Stimulated activated naive CD8-positive, alpha-beta T cell treated with anti-CD3 and anti-CD28 coated beads, Interleukin-15, Interleukin-2, amounts not matched to agents 100 U/mL and 50 U/mL, for 24 hours (primary cell): ENCODE measurements around the gene ATP11A.

Experiments used
- ATAC-seq: fragments of 150-1000 bp; cut with Tn5 transposase; one replicate; pipeline ENCODE4 v1.10.0; 2021
- DNase-seq: peaks from one replicate; pipeline ENCODE4 v3.0.0; 2021

ATP11A gene

DNA sequence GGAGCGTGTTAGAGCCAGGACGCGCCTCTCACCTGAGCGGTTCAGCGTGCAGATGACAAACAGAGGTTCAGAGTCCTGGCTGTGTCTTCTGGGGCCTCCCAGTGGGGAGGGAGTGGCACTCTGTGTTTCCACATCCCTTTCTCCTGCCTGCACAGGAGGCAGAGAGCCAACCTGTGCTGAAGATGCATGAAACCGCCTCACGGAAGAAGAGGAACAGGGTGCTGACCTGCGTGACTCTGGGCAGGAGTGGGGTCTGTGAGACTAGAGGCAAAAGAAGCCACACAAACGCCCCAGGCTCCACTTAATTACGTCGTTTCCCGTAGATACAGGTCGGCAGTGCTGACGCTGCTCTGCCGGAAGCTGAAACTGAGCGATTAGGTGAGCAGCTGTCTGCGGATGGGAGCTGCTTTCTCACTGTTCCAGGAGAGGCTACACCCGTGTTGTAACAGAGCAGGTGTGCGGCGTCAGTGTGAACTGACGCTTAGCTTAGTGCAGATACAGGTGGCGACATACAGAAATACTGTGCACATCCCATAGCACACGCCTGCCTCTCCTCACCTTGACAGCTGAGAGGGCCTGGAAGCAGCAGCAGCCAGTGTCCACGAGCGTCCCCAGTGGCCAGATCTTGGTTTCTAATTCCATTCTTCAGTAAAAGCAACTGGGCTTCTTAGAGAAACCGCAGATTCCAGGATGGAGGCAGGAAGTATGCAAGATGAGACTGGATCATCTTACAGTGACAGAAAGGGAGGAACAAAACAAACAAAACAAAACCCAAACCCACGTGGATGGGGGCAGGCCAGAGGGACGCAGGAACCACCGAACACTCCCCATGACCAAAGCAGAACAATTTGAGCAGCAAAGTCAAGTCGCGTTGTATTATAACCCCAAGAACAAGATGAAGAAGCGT, 241.4 kb downstream of the ATP11A start:
- no peak for ATAC-seq
- no peak for DNase-seq

DNA sequence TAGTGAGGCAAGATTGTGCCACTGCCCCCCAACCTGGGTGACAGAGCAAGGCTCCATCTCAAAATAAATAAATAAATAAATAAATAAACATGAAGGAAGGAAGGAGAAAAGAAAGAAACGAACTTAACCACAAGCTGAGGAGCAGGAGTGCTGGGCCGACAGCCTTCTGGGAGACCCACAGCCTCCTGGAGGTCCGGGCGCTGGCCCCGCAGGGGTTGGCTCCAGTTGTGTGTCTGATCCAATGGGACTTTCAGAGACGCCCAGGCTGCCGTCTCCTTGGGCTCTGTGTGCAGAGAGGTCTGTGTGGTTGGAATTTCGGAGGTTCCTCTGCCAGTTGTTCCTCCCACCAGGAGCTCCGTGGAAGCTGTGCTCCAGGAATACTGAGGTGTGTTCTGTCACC, 243.1 kb downstream of the ATP11A start:
- ATAC-seq, result no peak
- DNase-seq, result no peak

DNA sequence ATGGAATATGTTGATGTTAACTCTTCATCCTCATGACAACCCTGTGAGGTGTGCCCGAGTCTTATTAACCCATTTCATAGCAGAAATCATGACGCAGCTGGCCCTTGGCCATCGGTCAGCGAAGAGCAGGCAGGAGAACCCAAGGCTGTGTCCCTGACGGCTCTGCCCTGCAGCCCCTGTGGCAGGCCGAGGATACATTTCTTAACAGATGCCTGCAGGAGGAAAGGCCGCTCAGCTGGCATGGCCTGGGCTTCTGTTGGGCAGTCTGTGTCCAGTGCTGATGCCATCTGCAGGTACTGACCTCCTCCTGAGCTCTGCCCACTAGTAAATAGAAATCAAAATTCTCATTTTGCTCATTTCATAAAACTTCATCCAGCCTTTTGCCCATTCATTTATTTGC, 243.8 kb downstream of the ATP11A start:
- ATAC-seq (no peak), DNase-seq (no peak)

DNA sequence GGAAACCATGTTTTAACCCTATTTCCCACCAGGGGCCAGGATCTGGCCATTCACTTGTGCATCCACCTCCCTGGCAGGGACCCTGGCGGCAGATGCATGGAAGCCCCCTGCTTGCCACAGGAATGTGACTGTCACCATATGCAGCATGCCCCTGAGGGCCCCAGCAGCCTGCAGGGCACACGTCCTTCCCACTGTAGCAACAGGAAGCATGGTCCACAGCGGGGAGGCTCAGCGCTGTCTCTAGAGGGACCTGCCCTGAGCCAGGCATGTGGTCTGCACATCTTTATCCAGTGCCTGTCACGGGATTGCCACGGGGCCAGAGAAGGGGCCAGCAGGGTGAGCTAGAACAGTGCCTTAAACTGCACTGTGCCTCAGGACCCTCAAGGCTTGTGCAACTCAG, 244.2 kb downstream of the ATP11A start:
- DNase-seq, result no peak
- ATAC-seq, result no peak
